ENCODE data around the gene SLC7A5.

Gene SLC7A5

GRCh38 chr16:87853411-87854052 lies 15.8 kb downstream of the SLC7A5 start:
- DNase-seq (ENCODE audit: low read depth) = peak; percentile 91
- TF ChIP-seq CTCF (IDR thresholded peaks at IDR 0.05; ENCODE audit: low read length, missing control alignments) = no peak
- H3K4me3 ChIP-seq (replicated peaks; ENCODE audit: low read depth, low read length) = peak overlapping the region; percentile 43

GRCh38 chr16:87851601-87852000 lies 17.7 kb downstream of the SLC7A5 start:
- no peak for TF ChIP-seq CTCF (IDR thresholded peaks at IDR 0.05; ENCODE audit: low read length, missing control alignments)
- H3K4me3 ChIP-seq (replicated peaks; ENCODE audit: low read depth, low read length) = no peak overlapping the region
- DNase-seq (ENCODE audit: low read depth) = no peak

GRCh38 chr16:87851141-87851587 lies 18.1 kb downstream of the SLC7A5 start:
- H3K4me3 ChIP-seq (replicated peaks; ENCODE audit: low read depth, low read length) = no peak overlapping the region
- TF ChIP-seq CTCF (IDR thresholded peaks at IDR 0.05; ENCODE audit: low read length, missing control alignments) = no peak
- no peak for DNase-seq (ENCODE audit: low read depth)

GRCh38 chr16:87850009-87851006 lies 19.0 kb downstream of the SLC7A5 start:
- peak; percentile 89 for TF ChIP-seq CTCF (IDR thresholded peaks at IDR 0.05; ENCODE audit: low read length, missing control alignments)
- peak; percentile 51 for DNase-seq (ENCODE audit: low read depth)

GRCh38 chr16:87849419-87850008 lies 19.8 kb downstream of the SLC7A5 start:
- no peak for DNase-seq (ENCODE audit: low read depth)
- TF ChIP-seq CTCF (IDR thresholded peaks at IDR 0.05; ENCODE audit: low read length, missing control alignments) = no peak
- no peak overlapping the region for H3K4me3 ChIP-seq (replicated peaks; ENCODE audit: low read depth, low read length)

More at GRCh38 chr16:87850009-87851006, 19.0 kb downstream of the SLC7A5 start:
- H3K4me3 ChIP-seq (replicated peaks; ENCODE audit: low read depth, low read length) = no peak overlapping the region

- DNase-seq (ENCODE audit: low read depth) = no peak
- H3K4me3 ChIP-seq (replicated peaks; ENCODE audit: low read depth, low read length) = no peak overlapping the region
- TF ChIP-seq CTCF (IDR thresholded peaks at IDR 0.05; ENCODE audit: low read length, missing control alignments) = no peak
These were observed 20.5 kb downstream of the SLC7A5 start for GRCh38 chr16:87848676-87849345.

Data from fibroblast of pulmonary artery (primary cell).